Limb (tissue), 2 donors: ENCODE results near the gene KRTAP16-1.
A peak's percentile ranks its signal among the peaks of the same experiment; 100 is the strongest.
"Not testable (repeated sequence)": the region's sequence is repeated elsewhere in the genome, so short reads cannot be mapped to it uniquely, and the experiment has no call there.

Source experiments
- DNase-seq, 2 donors: peaks; one replicate each; pipeline ENCODE4 v3.0.0-alpha.2; 2016; ENCODE audit errors: extremely low spot score in 2 of 2

Gene KRTAP16-1

GRCh38 chr17:41302981-41303380 lies 6.1 kb downstream of the KRTAP16-1 start:
- DNase-seq = no peak

- no peak for DNase-seq
Measured at GRCh38 chr17:41301916-41302901, 6.9 kb downstream of the KRTAP16-1 start, which contains the start of gene KRTAP29-1. TSS of gene KRTAP29-1 (minus strand) at chr17:41302851. CDS start at chr17:41302851, 0 bp downstream.

- no peak for DNase-seq
Measured at GRCh38 chr17:41301204-41301790, 7.8 kb downstream of the KRTAP16-1 start.

- no peak for DNase-seq
Measured at GRCh38 chr17:41298458-41299135, 10.5 kb downstream of the KRTAP16-1 start.

- peak in 1 of 2 donors; percentile 10 for DNase-seq
Measured at GRCh38 chr17:41296846-41297245, 12.3 kb downstream of the KRTAP16-1 start.

GRCh38 chr17:41294016-41294415 lies 15.1 kb downstream of the KRTAP16-1 start:
- DNase-seq = no peak

- no peak for DNase-seq
Measured at GRCh38 chr17:41287050-41287449, 22.1 kb downstream of the KRTAP16-1 start.

GRCh38 chr17:41284546-41284945 lies 24.6 kb downstream of the KRTAP16-1 start:
- no peak for DNase-seq

GRCh38 chr17:41284043-41284442 lies 25.1 kb downstream of the KRTAP16-1 start:
- DNase-seq = peak in 1 of 2 donors; percentile 3

- no peak for DNase-seq
Measured at GRCh38 chr17:41278176-41278955, 30.7 kb downstream of the KRTAP16-1 start.

GRCh38 chr17:41275648-41276190 lies 33.4 kb downstream of the KRTAP16-1 start, which contains the start of gene KRTAP9-7:
TSS of gene KRTAP9-7 (plus strand) at chr17:41275698. CDS start at chr17:41275698, 0 bp downstream.
- DNase-seq = not testable (repeated sequence)

GRCh38 chr17:41271858-41272257 lies 37.3 kb downstream of the KRTAP16-1 start:
- no peak for DNase-seq

- DNase-seq = not testable (repeated sequence)
Measured at GRCh38 chr17:41271323-41271722, 37.8 kb downstream of the KRTAP16-1 start.

- no peak for DNase-seq
Measured at GRCh38 chr17:41267711-41268110, 41.4 kb downstream of the KRTAP16-1 start.

- no peak for DNase-seq
Measured at GRCh38 chr17:41265078-41265477, 44.0 kb downstream of the KRTAP16-1 start, which contains the start of gene KRTAP9-6. TSS of gene KRTAP9-6 (plus strand) at chr17:41265378. CDS start at chr17:41265378, 0 bp downstream.

- DNase-seq = no peak
Measured at GRCh38 chr17:41264599-41264998, 44.5 kb downstream of the KRTAP16-1 start.

GRCh38 chr17:41263212-41263611 lies 45.9 kb downstream of the KRTAP16-1 start:
- no peak for DNase-seq

- DNase-seq = no peak
Measured at GRCh38 chr17:41258406-41258805, 50.7 kb downstream of the KRTAP16-1 start.
